A673 (cell line): ENCODE data around the gene LRP11. TPM values are rescaled to one million over a fixed set of nuclear protein-coding genes. Genes with fewer than 3 reads are reported as not detected.

Experiments
- BruUV-seq: library from RNA; stranded (reverse); fragments of 400-500 nt; replicated peaks from 2 replicates; lab custom pipeline; 2021; lab: Mats Ljungman, UMichigan
- CTCF ChIA-PET: fragments of 300-600 bp; sonication (Branson Sonifier 250); formaldehyde crosslinking; loops from one replicate; lab custom pipeline; 2022; ENCODE audit warnings: antibody characterized with exemption; lab: Charles Lee
- POLR2A ChIA-PET: fragments of 300-600 bp; sonication (Branson Sonifier 250); formaldehyde crosslinking; loops from one replicate; lab custom pipeline; 2022; ENCODE audit warnings: antibody characterized with exemption; ENCODE audit not compliant: low non-redundant PET; lab: Charles Lee
- DNase-seq: peaks from one replicate; pipeline ENCODE4 v3.0.0-alpha.2; 2015; ENCODE audit warnings: low spot score
- H3K27ac ChIP-seq: fragments of 200-600 bp; sonication (generic); 2 replicates; pipeline ENCODE4 v1.5.1; 2016; ENCODE audit warnings: mixed run types, low read depth, mild to moderate bottlenecking, mixed read lengths, antibody characterized with exemption, low read length; ENCODE audit not compliant: poor library complexity, severe bottlenecking
- H3K27me3 ChIP-seq: fragments of 200-600 bp; sonication (generic); replicated peaks from 2 replicates; pipeline ENCODE4 v1.6.1; 2017; ENCODE audit warnings: mixed run types, low read depth, mild to moderate bottlenecking, mixed read lengths, antibody characterized with exemption, low read length; ENCODE audit not compliant: insufficient read depth, poor library complexity
- H3K36me3 ChIP-seq: fragments of 200-600 bp; sonication (generic); 2 replicates; pipeline ENCODE4 v1.6.1; 2016; ENCODE audit warnings: mixed run types, mild to moderate bottlenecking, mixed read lengths, antibody characterized with exemption, low read length; ENCODE audit not compliant: insufficient read depth, poor library complexity, severe bottlenecking
- H3K4me1 ChIP-seq: fragments of 200-600 bp; sonication (generic); 2 replicates; pipeline ENCODE4 v1.6.1; 2017; ENCODE audit warnings: mixed run types, mild to moderate bottlenecking, mixed read lengths, antibody characterized with exemption, low read length; ENCODE audit not compliant: insufficient read depth, poor library complexity, severe bottlenecking
- H3K4me3 ChIP-seq: fragments of 200-600 bp; sonication (generic); 2 replicates; pipeline ENCODE4 v1.5.1; 2016; ENCODE audit warnings: low read depth, mixed run types, mild to moderate bottlenecking, mixed read lengths, low read length; ENCODE audit not compliant: poor library complexity, severe bottlenecking
- H3K9me3 ChIP-seq: fragments of 200-600 bp; sonication (generic); 2 replicates; pipeline ENCODE4 v1.6.1; 2016; ENCODE audit warnings: mixed run types, low read depth, mild to moderate bottlenecking, mixed read lengths, antibody characterized with exemption, low read length; ENCODE audit not compliant: poor library complexity, severe bottlenecking
- EZH2 ChIP-seq: fragments of 200-600 bp; sonication (generic); IDR thresholded peaks from 2 replicates; pipeline ENCODE4 v1.6.1; 2017; ENCODE audit warnings: borderline replicate concordance, low read depth, mild to moderate bottlenecking, mixed read lengths, antibody characterized with exemption, low read length; ENCODE audit not compliant: poor library complexity, severe bottlenecking
- intact Hi-C: fragments of 100-400 bp; cut with micrococcal nuclease; formaldehyde crosslinking; loops from one replicate; pipeline ENCODE4 v1.10.0; 2022; ENCODE audit not compliant: unreplicated experiment
- total RNA-seq: library from RNA; stranded (reverse); gene quantifications from 2 replicates; pipeline ENCODE4 v1.2.3, GENCODE V29; 2021
- TF ChIP-seq, protein P1 (sequence below): fragments of 300-800, 200-600 bp; sonication (generic); conservative IDR thresholded peaks from 2 replicates; pipeline ENCODE4 v1.5.1; 2017; ENCODE audit warnings: low read depth, mild to moderate bottlenecking, antibody characterized with exemption, low read length, moderate library complexity, mixed read lengths

Gene LRP11
- total RNA-seq, 1 experiment from 2014 or later: 56.1 TPM

DNA sequence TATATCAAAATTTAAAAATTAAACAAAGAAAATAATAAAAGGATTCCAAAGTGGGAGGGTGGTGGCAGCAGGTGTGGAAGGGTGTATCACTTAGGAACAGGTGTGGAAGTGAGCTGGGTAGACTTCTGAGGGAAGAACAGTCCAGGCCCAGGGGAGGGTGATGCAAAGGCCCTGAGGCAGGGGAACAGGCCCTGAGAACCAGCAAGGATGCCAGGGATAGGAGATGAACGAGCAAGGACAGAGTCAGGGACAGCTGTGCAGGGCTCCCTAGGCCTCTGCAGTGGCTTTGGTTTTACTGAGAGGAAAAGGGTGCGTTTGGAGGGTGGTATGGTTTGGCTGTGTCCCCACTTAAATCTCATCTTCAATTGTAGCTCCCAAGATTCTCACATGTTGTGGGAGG, 43.2 kb upstream of the LRP11 start:
- Histone ChIP-seq H3K36me3 (no peaks in the 10 kb centered on the region), H3K4me3 (no peak overlapping the region), H3K27me3 (no peaks in the 10 kb centered on the region), H3K9me3 (no peaks in the 10 kb centered on the region), H3K27ac (no peak overlapping the region), H3K4me1 (no peaks in the 10 kb centered on the region)
- no TSS peak for BruUV-seq
- TF ChIP-seq EZH2: no peak
- TF ChIP-seq, protein P1, sequence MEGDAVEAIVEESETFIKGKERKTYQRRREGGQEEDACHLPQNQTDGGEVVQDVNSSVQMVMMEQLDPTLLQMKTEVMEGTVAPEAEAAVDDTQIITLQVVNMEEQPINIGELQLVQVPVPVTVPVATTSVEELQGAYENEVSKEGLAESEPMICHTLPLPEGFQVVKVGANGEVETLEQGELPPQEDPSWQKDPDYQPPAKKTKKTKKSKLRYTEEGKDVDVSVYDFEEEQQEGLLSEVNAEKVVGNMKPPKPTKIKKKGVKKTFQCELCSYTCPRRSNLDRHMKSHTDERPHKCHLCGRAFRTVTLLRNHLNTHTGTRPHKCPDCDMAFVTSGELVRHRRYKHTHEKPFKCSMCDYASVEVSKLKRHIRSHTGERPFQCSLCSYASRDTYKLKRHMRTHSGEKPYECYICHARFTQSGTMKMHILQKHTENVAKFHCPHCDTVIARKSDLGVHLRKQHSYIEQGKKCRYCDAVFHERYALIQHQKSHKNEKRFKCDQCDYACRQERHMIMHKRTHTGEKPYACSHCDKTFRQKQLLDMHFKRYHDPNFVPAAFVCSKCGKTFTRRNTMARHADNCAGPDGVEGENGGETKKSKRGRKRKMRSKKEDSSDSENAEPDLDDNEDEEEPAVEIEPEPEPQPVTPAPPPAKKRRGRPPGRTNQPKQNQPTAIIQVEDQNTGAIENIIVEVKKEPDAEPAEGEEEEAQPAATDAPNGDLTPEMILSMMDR: no peak
- ChIA-PET CTCF (interaction anchor here (0.6 kb wide), 1 partner anchor 175 kb away, joined by 4 read pairs; no protein-coding TSS in a partner anchor), POLR2A (interaction anchor here (0.7 kb wide), 1 partner anchor 11 kb away, joined by 4 read pairs; no protein-coding TSS in a partner anchor)
- intact Hi-C loops: no loop called here
- no peak for DNase-seq

GRCh38 chr6:149906405-149906804, 42.2 kb upstream of the LRP11 start:
- Histone ChIP-seq H3K27me3 (no peaks in the 10 kb centered on the region), H3K4me3 (no peak overlapping the region), H3K4me1 (no peaks in the 10 kb centered on the region), H3K9me3 (no peaks in the 10 kb centered on the region), H3K36me3 (no peaks in the 10 kb centered on the region), H3K27ac (no peak overlapping the region)
- TF ChIP-seq, protein P1: no peak
- TF ChIP-seq EZH2: no peak
- intact Hi-C loops: no loop called here
- POLR2A ChIA-PET: no interaction called here
- no peak for DNase-seq
- CTCF ChIA-PET: no interaction called here
- BruUV-seq: no TSS peak

- BruUV-seq: no TSS peak
- intact Hi-C loops: no loop called here
- POLR2A ChIA-PET: no interaction called here
Measured at GRCh38 chr6:149905911-149906371, 41.8 kb upstream of the LRP11 start.

More at GRCh38 chr6:149905911-149906371, 41.8 kb upstream of the LRP11 start:
- DNase-seq: no peak
- no peak for TF ChIP-seq EZH2
- TF ChIP-seq, protein P1: no peak
- Histone ChIP-seq H3K4me3 (no peak overlapping the region), H3K36me3 (no peaks in the 10 kb centered on the region), H3K27me3 (no peaks in the 10 kb centered on the region), H3K27ac (no peak overlapping the region), H3K9me3 (no peaks in the 10 kb centered on the region), H3K4me1 (no peaks in the 10 kb centered on the region)
- CTCF ChIA-PET: no interaction called here
